Activated CD4-positive, alpha-beta T cell treated with anti-CD3 and anti-CD28 coated beads for 24 hours (primary cell): ENCODE results near the gene EN2.

Experiments
- DNase-seq, 2 donors: peaks; one replicate each; pipeline ENCODE4 v3.0.0-alpha.2; 2020; ENCODE audit warnings: low read depth in 2 of 2

EN2 gene

GRCh38 chr7:155486783-155487508 is 29.0 kb downstream of the EN2 start:
- no peak for DNase-seq

GRCh38 chr7:155487509-155488482 is 29.9 kb downstream of the EN2 start:
- DNase-seq, result no peak

- no peak for DNase-seq
These were observed 30.7 kb downstream of the EN2 start for GRCh38 chr7:155488483-155489127.

GRCh38 chr7:155489158-155489840 is 31.4 kb downstream of the EN2 start:
- DNase-seq, result no peak

GRCh38 chr7:155489862-155490696 is 32.1 kb downstream of the EN2 start:
- DNase-seq, result no peak

DNA sequence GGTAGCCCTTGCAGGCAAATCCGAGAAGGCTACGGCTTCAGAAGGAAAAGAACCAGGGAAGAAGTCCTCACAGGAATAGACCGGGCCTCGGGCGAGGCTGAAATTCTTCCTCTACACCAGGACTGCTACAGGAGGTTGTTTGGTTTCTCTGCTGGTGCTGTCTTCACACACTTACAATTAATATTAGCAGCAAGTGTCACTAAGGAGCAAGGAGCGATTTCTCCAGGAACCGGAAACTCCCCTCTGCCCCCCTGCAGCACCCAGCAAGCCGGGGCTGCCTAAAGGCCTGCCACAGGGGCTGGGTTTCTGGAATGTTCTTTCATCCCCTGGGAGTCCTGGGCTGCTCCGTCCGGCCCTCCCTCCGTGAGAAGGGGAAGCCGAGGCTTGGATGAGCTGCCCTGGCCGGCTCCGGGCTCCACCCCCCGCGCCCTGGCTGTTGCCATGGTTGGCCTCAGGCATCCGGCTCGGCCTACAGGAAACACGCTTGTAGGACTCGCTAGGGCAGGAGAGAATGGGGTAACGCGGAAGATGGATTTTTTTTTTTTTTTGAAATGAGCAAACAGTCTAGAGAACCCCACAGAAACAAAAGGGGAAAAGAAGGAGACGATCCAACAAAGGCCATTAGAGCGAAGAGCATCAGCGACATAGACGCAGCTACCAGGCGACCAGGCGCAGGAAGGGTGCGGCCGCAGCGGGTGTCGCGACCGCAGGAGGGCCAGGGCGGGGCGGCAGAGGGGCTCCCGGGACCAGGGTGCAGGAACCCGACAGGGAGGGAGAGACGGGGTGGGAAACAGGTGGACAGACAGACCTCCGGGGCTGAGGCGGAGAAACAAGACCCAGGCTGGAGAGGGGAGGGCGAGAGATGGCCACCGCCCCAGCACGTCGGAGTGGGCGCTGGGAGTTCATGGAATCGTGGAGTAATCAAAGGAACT is 33.0 kb downstream of the EN2 start:
- DNase-seq, result no peak

DNA sequence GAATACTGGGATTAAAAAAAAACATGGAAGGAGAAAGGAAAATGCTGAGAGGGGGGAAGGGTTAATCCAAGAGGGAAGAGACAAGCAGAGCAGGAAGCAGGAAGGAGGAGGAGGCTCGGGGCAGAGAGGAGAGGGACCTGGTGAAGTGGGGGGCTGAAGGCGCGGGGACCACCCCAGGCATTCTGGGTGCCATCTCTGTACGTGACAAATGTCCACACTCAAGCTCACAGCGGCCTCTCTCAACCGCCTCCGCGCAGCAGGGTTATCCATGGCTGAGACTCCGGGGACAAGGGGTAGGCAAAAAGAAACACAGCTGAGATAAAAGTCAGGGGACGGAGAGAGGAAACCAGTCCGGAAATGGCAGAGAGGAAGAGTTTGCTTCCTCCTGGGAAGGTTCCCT is 33.9 kb downstream of the EN2 start:
- DNase-seq, result no peak

GRCh38 chr7:155493744-155494538 is 36.0 kb downstream of the EN2 start:
- no peak for DNase-seq

- DNase-seq, result no peak
These were observed 36.6 kb downstream of the EN2 start for GRCh38 chr7:155494551-155494950.

GRCh38 chr7:155495440-155496248 is 37.7 kb downstream of the EN2 start:
- no peak for DNase-seq

DNA sequence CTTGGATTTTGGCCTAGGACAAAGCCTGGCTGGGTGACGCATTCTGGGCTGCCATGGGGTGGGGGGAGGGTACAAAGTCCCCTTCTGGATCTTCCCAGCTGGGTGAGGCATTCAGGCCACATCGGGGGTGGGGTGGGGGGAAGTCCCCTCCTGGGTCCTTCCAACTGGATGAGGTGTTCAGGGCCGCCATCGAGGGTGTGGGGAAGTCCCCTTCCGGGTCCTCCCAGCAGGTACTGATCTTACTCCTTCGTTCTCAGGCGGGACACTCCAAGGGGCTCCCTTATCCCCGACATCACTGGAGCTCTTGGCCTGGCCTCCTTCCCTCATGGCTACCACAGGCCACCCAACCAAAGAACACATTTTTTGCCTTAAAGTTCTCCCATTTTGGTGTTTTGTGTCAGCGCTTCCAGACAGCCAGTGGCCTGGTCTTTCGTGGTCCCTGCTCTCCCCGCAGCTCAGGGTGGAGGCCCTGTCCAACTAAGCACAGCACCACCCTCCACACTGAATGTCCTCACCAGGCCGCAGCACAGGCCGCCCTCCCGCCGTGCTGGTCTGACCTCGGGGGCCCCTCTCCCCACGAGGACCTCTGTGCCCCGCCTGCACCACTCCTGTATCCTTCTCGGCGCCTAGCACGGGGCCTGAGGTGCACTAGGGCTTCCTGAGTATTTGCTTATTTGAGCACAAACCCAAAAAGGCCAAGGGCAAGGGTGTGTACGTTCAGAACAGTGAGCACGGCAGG is 38.5 kb downstream of the EN2 start:
- DNase-seq, result no peak

DNA sequence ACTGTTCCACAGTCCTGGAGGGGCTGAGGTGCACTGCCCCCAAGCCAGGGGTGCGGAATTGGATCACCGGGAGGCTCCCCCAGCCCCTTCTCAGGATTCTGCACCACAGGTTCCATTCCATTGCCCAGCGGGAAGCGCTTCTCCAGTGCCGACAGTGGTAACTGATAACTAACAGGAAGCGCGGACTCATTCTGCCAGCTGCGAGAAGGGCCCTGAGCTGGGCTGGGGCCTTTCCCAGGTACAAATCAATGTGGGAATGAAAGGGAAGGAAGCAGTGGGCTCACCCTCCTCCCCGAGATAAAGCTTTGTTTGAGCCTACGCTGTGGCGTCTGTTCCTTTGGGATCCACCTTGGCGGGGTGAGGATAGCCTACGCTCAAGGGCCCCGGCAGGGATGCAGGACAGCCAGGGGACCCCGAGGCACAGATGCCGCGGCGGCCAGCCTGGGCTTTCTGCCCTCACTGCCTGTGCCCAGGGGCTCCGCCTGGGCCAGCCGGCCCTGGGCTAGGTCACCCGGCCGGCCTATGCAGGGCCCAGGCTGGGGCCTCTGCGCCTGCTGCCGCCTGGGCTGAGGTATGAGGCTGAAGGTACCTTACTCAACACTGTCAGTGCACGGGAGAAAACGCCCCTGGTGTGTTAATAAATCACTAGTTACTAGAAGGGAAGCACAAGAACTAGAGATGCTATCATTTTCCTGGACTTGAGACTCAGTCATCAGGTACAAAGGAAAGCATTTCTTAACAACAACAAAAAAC is 39.4 kb downstream of the EN2 start:
- DNase-seq, result no peak

DNA sequence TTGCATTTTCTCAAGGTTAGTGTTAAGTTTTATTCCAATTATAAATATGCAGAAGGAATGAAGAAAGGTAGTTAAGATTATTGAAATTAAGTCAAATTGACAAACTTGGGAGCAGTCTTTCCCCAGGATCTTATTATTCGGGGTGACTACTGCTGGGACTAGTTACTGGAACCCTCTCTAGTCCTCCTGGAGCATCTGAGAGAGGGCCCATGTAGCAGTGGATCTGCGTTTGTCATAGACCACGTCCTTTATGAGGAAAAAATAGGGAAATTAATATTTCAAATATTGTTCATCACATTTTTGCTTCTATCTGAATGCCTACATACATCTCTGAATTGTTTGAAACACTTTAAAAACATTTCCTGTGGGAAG is 47.5 kb downstream of the EN2 start:
- no peak for DNase-seq

DNA sequence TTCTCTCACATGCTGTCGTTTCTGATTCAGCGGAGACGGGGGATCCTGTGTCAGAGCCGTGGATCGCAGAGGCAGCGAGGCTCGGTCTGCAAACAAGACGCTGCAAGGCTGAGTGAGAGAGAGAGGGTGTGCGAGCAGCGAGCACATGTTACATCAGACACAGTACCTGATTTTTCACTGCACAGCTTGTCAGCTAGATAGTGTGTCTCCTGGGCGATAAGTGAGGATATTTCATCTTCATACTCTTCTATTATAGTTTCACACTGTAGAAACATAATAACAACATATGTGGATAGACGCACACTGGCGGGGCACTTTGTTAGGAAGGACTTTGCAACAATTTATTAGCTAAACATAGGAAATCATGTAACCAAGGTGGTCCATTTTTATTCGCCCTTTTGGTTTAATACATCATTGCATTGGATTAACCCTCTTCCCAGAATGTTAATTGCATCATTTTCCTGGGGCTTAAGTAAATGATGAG is 49.0 kb downstream of the EN2 start:
- DNase-seq, result no peak

DNA sequence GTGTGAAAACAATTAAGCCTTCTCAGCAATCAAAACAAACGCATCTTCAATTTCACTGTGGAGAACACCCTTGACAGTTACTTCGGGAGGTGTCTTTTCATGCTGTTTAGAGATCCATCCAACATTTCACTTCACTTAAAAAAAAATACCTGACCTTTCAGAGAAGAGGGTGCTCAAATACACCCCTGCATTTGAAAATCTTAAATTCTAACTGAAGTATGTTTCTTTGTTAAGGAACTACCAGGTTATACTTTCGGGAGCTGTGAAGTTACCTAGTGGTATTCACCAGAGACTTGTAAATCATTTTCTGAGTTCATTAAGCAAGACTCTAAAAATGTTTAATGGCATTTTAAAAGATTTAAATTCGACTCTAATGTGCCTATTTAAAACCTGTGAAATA is 49.6 kb downstream of the EN2 start:
- DNase-seq, result no peak
